Hematopoietic multipotent progenitor cell treated with erythropoietin and hydrocortisone succinate and interleukin-3 and kit ligand, for 8 days (in vitro differentiated cells): ENCODE results near the gene COL28A1.
"Not testable (repeated sequence)": the region's sequence is repeated elsewhere in the genome, so short reads cannot be mapped to it uniquely, and the experiment has no call there.

Experiments
- DNase-seq: peaks from one replicate; pipeline ENCODE4 v3.0.0-alpha.2; 2015

Gene COL28A1

GRCh38 chr7:7408001-7408770, 127.5 kb downstream of the COL28A1 start:
- no peak for DNase-seq

GRCh38 chr7:7405461-7405860, 130.2 kb downstream of the COL28A1 start:
- no peak for DNase-seq

GRCh38 chr7:7399707-7400106, 136.0 kb downstream of the COL28A1 start:
- DNase-seq = no peak

DNA sequence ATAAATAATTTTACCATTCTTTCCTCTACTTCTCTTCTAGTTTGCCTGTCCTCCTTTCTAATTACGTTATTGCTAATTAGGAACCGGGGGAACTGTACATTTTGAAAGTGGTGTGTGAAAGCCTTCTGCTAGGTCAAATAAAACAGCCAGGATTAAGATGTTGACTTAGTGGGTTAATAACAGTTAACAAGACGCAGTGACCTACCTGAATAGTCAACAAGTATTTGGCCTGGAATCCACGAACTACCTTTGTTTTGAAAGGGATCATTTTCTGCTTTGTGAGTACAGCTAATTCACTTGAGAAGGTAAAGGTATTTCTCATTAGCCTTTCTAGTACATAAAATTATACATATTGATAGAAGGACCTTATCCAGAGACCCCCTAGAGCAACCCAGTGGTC, 139.9 kb downstream of the COL28A1 start:
- no peak for DNase-seq

DNA sequence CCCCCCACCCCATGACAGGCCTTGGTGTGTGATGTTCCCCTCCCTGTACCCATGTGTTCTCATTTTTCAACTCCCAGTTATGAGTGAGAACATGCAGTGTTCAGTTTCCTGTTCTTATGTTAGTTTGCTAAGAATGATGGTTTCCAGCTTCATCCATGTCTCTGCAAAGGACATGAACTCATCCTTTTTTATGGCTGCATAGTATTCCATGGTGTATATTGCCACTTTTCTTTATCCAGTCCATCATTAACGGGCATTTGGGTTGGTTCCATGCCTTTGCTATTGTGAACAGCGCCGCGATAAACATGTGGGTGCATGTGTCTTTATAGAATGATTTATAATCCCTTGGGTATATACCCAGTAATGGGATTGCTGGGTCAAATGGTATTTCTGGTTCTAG, 147.5 kb downstream of the COL28A1 start:
- not testable (repeated sequence) for DNase-seq

- no peak for DNase-seq
Observed at GRCh38 chr7:7385421-7385820, 150.3 kb downstream of the COL28A1 start.

GRCh38 chr7:7384228-7384627, 151.4 kb downstream of the COL28A1 start:
- no peak for DNase-seq

- no peak for DNase-seq
Observed at GRCh38 chr7:7375538-7375937, 160.1 kb downstream of the COL28A1 start.

- no peak for DNase-seq
Observed at GRCh38 chr7:7370076-7370475, 165.6 kb downstream of the COL28A1 start.

GRCh38 chr7:7369134-7369533, 166.5 kb downstream of the COL28A1 start:
- DNase-seq = no peak

DNA sequence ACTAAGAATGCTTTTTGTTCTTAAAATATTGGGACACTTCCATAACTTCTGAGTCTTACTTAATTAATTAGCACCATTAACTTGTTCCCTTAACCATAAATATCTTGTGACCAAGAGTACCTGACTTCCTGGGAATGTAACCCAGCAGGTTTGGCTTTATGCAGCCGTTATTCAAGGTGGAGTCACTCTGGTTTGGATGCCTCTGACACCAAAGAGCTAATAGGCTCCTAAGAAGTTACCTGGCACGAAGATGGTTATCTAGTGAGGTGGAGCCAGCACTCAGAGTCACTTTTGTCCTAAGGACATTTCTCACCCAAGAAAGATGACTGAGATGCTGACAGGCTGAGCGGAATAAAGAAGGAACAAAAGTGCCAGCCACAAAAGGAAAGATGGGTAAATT, 181.0 kb downstream of the COL28A1 start:
- DNase-seq = no peak

DNA sequence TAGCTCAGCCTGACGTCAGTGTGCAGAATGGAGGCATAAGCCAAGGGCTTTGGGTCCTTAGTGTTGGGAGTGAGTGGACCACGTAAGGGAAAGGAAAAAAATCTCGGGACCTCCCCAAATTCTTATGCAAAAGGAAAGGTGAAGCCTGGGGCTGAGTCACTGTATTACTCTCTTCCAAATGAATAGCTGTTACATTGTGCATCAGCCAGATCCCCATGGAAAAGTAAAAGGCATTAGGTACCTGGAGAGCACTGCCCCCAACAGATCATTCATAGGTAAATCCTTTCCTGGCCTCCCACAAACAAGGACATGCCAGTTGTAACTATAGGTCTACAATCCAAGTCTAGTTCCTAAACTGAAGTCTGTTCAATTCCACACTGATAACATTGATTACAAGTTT, 182.8 kb downstream of the COL28A1 start:
- DNase-seq = no peak

DNA sequence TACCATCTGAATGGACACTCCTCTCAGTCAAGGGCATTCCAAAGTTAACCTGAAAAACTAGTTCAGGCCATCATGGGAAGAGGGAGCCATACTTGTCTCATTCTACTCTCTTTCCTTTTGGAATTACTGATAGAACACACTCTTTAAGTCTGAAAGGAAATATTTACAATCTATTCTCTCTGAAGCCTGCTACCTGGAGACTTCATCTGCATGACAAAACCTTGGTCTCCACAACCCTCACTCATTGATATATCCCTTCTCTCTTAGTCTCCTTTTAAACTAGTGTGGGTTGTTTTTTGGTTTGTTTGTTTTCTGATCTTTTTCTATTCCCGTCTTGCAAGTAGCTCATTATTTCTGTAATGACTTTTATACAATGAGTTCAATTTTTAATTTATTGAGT, 183.8 kb downstream of the COL28A1 start:
- no peak for DNase-seq

GRCh38 chr7:7351156-7351555, 184.5 kb downstream of the COL28A1 start:
- DNase-seq = no peak

- no peak for DNase-seq
Observed at GRCh38 chr7:7349156-7349555, 186.5 kb downstream of the COL28A1 start.

DNA sequence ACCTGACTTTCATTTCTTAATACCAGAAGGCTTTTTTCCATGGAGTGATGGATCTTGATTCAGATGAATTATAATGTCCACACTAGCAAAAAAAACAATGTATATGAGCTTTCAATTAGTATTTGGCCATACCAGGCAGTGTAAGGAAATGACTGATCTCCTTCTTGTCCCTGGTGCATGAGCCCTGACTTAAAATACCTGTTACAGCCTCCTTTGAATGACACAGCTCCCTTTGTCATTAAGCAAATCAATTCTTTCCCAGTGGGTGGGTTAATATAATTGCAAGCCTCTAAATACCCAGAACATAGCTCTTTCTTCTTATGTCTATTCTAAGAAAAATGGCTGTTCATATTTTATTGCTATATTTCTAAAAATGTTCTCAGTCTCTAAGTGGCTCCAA, 188.6 kb downstream of the COL28A1 start:
- DNase-seq = no peak

GRCh38 chr7:7344583-7344982, 191.1 kb downstream of the COL28A1 start:
- no peak for DNase-seq

- DNase-seq = no peak
Observed at GRCh38 chr7:7335909-7336308, 199.8 kb downstream of the COL28A1 start.

DNA sequence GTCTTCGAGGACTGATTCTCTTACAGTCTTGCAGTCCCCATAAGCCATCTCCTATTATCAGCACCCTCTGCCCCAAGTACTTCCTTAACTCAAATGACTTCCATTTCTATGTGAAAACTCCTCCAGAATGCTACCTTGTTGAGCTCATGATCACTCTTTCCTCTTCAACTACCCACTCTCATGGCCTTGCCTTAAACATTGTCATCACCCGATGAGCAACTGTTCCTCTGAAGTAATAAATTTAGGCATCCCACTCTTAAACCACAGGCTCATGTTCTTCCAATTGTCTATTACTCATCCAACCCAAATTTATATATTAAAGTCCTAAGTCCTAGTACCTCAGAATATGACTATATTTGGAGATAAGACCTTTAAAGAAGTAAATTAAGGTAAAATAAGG, 200.5 kb downstream of the COL28A1 start:
- DNase-seq = no peak

DNA sequence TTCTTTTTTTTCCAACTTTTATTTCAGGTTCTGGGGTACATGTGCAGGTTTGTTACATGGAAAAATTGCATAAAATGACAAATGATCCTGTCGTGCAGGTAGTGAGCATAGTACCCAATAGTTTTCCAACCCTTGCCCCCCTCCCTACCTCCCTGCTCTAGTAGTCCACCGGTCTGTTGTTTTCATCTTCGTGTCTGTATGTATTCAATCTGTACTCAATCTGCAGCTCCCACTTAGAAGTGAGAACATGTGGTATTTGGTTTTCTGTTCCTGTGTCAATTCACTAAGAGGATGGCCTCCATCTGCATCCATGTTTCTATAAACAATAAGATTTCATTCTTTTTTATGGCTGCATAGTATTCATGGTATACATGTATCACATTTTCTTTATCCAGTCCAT, 202.1 kb downstream of the COL28A1 start:
- no peak for DNase-seq

- DNase-seq = no peak
Observed at GRCh38 chr7:7331523-7331922, 204.2 kb downstream of the COL28A1 start.

DNA sequence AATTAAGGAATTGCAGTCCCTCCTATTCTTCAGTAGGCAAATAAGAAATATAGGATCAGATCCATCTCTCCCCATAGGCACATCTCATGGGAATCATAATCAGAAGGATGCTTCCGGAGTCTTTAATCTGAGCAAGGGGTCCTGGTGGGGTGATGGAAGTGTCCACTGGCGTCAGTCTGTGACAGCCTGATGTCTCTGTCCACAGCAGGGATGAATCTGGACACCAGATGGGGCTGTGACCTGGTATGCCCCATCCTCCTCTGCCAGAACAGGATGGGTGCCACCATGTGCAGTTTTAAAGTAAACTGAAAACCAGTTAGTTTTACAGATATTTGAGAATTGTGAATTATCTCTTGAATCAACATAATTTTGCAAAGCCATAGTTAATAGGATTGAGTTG, 204.7 kb downstream of the COL28A1 start:
- DNase-seq = no peak

- no peak for DNase-seq
Observed at GRCh38 chr7:7329326-7329725, 206.3 kb downstream of the COL28A1 start.

GRCh38 chr7:7327423-7327822, 208.2 kb downstream of the COL28A1 start:
- DNase-seq = no peak

- no peak for DNase-seq
Observed at GRCh38 chr7:7324698-7325097, 211.0 kb downstream of the COL28A1 start.
